Measurements from ENCODE around the gene MANEA. TPM values are rescaled to one million over a fixed set of nuclear protein-coding genes. Genes with fewer than 3 reads are reported as not detected.

Gene MANEA
- total and polyA plus RNA-seq, 4 donors = 2.4 to 15.4 (median 8.3) TPM

- Histone ChIP-seq H3K4me1 (ENCODE audit: control insufficient read depth in 5 of 5, insufficient read depth in 5 of 5, low read length in 5 of 5) (no peaks in the 10 kb centered on the region), H3K4me3 (no peak overlapping the region), H3K27ac (ENCODE audit: low read depth in 1 of 2, low read length in 1 of 2) (no peak overlapping the region), H3K27me3 (ENCODE audit: control insufficient read depth in 3 of 3, insufficient read depth in 3 of 3, low read length in 2 of 3) (no peaks in the 10 kb centered on the region), H3K9me3 (ENCODE audit: control insufficient read depth in 4 of 4, insufficient read depth in 3 of 4, low read length in 3 of 4) (no peaks in the 10 kb centered on the region), H3K9ac (ENCODE audit: insufficient read depth in 1 of 2, low read length in 2 of 2) (no peak overlapping the region), H3K36me3 (ENCODE audit: control insufficient read depth in 4 of 4, insufficient read depth in 4 of 4, low read length in 4 of 4) (no peaks in the 10 kb centered on the region)
- DNase-seq (no peak), ATAC-seq (ENCODE audit: insufficient read depth, low FRiP score) (no peak)
- WGBS, 2 donors = 81 to 87% methylated on average over 3 of the region's 3 CpGs
- TF ChIP-seq, protein P1, sequence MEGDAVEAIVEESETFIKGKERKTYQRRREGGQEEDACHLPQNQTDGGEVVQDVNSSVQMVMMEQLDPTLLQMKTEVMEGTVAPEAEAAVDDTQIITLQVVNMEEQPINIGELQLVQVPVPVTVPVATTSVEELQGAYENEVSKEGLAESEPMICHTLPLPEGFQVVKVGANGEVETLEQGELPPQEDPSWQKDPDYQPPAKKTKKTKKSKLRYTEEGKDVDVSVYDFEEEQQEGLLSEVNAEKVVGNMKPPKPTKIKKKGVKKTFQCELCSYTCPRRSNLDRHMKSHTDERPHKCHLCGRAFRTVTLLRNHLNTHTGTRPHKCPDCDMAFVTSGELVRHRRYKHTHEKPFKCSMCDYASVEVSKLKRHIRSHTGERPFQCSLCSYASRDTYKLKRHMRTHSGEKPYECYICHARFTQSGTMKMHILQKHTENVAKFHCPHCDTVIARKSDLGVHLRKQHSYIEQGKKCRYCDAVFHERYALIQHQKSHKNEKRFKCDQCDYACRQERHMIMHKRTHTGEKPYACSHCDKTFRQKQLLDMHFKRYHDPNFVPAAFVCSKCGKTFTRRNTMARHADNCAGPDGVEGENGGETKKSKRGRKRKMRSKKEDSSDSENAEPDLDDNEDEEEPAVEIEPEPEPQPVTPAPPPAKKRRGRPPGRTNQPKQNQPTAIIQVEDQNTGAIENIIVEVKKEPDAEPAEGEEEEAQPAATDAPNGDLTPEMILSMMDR (IDR thresholded peaks at IDR 0.05; ENCODE audit: control extremely low read depth, extremely low read depth) = no peak
Measured at GRCh38 chr6:95614094-95614493, 36.8 kb downstream of the MANEA start.

DNA sequence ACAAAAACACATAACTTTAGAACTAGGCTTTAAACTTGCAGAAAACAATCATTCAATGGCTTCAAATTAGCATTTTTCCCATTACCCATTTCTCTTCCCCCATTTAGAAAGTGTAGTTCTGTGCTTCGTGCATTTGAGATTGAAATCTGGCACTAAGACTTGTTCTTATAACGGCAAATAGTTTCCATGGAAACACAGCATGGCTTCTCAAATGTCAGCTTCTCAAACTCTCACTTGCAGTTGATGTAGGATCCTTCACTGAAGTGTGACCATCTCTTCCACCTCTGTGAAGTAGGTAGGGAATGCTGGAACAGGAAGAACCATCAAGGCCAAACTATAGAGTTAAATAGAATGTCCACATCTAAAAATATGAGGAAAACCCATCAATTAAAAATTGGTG is 52.2 kb downstream of the MANEA start:
- Histone ChIP-seq H3K4me3 (no peak overlapping the region), H3K27ac (ENCODE audit: low read depth in 1 of 2, low read length in 1 of 2) (no peak overlapping the region), H3K9ac (ENCODE audit: insufficient read depth in 1 of 2, low read length in 2 of 2) (no peak overlapping the region), H3K36me3 (ENCODE audit: control insufficient read depth in 4 of 4, insufficient read depth in 4 of 4, low read length in 4 of 4) (no peaks in the 10 kb centered on the region), H3K4me1 (ENCODE audit: control insufficient read depth in 5 of 5, insufficient read depth in 5 of 5, low read length in 5 of 5) (no peaks in the 10 kb centered on the region), H3K27me3 (ENCODE audit: control insufficient read depth in 3 of 3, insufficient read depth in 3 of 3, low read length in 2 of 3) (no peaks in the 10 kb centered on the region), H3K9me3 (ENCODE audit: control insufficient read depth in 4 of 4, insufficient read depth in 3 of 4, low read length in 3 of 4) (peaks cover 0 to 4% (median under 1%) of the 10 kb centered on the region in 4 donors)
- 64 to 86% methylated on average over 2 of the region's 2 CpGs for WGBS, 2 donors
- ATAC-seq (ENCODE audit: insufficient read depth, low FRiP score) (no peak), DNase-seq (peak in 1 of 3 donors; percentile 15)
- TF ChIP-seq, protein P1 (IDR thresholded peaks at IDR 0.05; ENCODE audit: control extremely low read depth, extremely low read depth) = no peak

DNA sequence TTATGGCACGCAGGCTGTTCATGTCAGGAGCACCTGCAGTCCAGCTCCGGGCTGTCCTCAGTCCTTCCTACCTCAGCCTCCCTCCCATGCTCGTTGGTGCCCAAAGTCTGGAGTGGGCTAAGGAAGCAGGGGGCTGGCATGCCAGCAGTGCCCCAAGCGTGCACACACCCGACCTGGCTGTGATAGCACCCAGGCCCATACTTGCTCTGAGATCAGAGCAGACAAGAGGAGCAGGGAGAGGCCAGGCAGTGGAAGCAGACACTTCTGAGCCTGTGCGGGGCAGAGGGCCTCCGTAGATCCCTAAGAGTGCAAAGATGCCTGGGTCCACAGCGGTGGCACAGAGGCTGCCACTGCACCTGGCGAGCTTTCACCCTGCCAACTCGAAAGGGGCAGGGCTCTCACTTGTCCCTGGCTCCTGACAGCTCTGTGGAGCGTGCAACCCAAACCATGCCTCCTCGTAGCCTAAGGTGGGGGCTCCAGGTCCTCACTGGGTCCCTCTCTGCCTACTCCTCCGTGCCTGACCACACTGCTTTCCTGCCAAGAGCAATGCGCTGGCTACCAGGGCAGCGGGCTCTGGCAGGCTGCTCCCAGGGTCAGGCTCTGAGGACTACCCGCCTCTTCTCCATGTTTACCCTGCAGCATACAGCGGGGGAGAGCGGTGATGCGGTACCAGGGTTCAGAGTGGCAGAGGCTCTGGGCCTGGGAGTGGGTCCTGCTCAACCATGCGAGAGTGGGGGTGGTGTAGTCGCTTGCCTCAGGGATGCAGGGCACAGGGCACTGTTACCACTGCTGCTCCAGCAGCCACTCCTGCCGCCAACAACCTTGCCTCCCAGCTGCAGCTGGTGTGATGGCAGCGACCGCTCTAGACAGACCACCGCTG is 59.5 kb downstream of the MANEA start:
- H3K27ac ChIP-seq (ENCODE audit: low read depth in 1 of 2, low read length in 1 of 2) = no peak overlapping the region
- no peak for DNase-seq
- H3K36me3 ChIP-seq (ENCODE audit: control insufficient read depth in 4 of 4, insufficient read depth in 4 of 4, low read length in 4 of 4) = no peaks in the 10 kb centered on the region
- no peaks in the 10 kb centered on the region for H3K27me3 ChIP-seq (ENCODE audit: control insufficient read depth in 3 of 3, insufficient read depth in 3 of 3, low read length in 2 of 3)
- no peaks in the 10 kb centered on the region for H3K4me1 ChIP-seq (ENCODE audit: control insufficient read depth in 5 of 5, insufficient read depth in 5 of 5, low read length in 5 of 5)
- TF ChIP-seq, protein P1 (IDR thresholded peaks at IDR 0.05; ENCODE audit: control extremely low read depth, extremely low read depth) = no peak
- 90 to 92% methylated on average over 25 of the region's 25 CpGs for WGBS, 2 donors
- H3K9ac ChIP-seq (ENCODE audit: insufficient read depth in 1 of 2, low read length in 2 of 2) = no peak overlapping the region
- ATAC-seq (ENCODE audit: insufficient read depth, low FRiP score) = no peak
- H3K4me3 ChIP-seq = no peak overlapping the region
- peaks cover 0 to 2% (median 0%) of the 10 kb centered on the region in 4 donors for H3K9me3 ChIP-seq (ENCODE audit: control insufficient read depth in 4 of 4, insufficient read depth in 3 of 4, low read length in 3 of 4)

Data from lung (tissue), 12 donors.